ENCODE data around the gene CDH16. TPM values are rescaled to one million over a fixed set of nuclear protein-coding genes. Genes with fewer than 3 reads are reported as not detected.

The CDH16 gene
- total and polyA plus RNA-seq, 3 donors from 2014 or later: 0.31 to 2.7 (median 0.39) TPM

DNA sequence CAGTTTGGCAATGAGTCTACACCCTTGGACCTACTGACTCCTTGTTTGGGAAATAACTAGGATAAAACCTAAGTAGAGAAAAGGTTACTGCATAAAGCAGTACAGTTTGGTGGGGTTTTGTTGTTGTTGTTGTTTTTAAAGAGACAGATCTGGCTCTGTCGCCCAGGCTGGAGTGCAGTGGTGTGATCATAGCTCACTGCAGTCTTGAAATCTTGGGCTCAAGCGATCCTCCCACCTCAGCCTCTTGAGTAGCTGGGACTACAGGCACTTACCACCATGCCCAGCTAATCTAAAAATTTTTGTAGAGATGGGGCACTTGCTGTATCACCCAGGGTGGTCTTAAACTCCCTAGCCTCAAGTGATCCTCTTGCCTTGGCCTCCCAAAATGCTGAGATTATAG, 37.1 kb downstream of the CDH16 start:
- Histone ChIP-seq H3K36me3 (ENCODE audit: low read depth, missing control alignments) (no peaks in the 10 kb centered on the region), H3K4me3 (peak overlapping the region; percentile 80 to 87), H3K27ac (peak overlapping the region in 1 of 2 donors; percentile 84), H3K9me3 (no peaks in the 10 kb centered on the region), H3K27me3 (no peaks in the 10 kb centered on the region), H3K4me1 (peaks cover 11% of the 10 kb centered on the region)
- no peak for DNase-seq
- WGBS, 2 donors: 39 to 44% methylated on average over 2 of the region's 2 CpGs
- TF ChIP-seq CTCF (IDR thresholded peaks at IDR 0.05) (no peak), POLR2A (IDR thresholded peaks at IDR 0.05) (no peak)
- intact Hi-C loops (cut with DNase I; ENCODE audit: low total_unique reads): no loop called here

GRCh38 chr16:66881014-66881417, 37.7 kb downstream of the CDH16 start:
- DNase-seq: peak; percentile 46
- Histone ChIP-seq H3K4me1 (peaks cover 11% of the 10 kb centered on the region), H3K36me3 (ENCODE audit: low read depth, missing control alignments) (no peaks in the 10 kb centered on the region), H3K27ac (peak overlapping the region; percentile 72 to 84), H3K27me3 (no peaks in the 10 kb centered on the region), H3K4me3 (peak overlapping the region; percentile 80 to 87), H3K9me3 (no peaks in the 10 kb centered on the region)
- TF ChIP-seq CTCF (IDR thresholded peaks at IDR 0.05): no peak
- no peak for TF ChIP-seq POLR2A (IDR thresholded peaks at IDR 0.05)
- intact Hi-C loops (cut with DNase I; ENCODE audit: low total_unique reads): no loop called here
- 1 to 2% methylated on average over 20 to 23 of the region's 23 CpGs for WGBS, 2 donors

DNA sequence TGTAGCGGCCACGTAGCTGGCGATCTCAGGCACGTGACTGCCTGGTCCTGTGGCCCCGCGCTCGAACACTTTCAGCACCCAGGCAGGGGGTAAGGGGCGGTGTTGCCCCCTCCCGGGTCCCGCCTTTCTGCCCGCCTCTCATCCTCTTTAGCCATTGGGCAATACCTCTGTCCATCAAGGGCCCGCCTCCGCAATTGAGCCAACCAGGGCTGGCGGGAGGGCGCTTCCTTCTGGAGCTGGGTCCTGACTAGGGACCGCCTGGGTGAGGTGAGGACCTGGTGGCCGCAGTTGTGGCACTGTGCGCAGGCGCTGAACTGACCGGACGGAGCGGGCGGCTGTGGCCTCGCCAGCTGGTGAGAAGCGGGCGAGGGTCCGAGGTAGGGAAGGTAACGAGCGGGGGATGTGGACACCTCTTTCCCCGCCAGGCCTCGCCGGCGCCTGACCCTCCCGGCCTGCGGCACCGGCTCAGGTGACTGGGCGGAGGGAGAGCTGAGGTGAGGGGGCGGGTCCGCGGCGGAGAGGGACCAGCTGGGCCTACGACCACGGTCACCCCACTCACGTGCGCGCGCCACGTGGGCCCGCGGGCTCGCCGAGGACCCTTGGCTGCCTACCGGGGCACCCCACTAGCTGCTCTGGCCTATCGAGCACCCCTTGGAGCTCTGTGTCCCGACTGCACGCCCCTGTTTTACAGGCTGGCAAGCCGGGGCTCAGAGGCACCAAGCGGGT, 38.2 kb downstream of the CDH16 start, which contains the start of gene PDP2:
PDP2 (plus strand) TSS at position 228 of the 726 bp plus-strand sequence. CDS start 3,770 bp downstream, outside the sequence.
- DNase-seq: peak; percentile 99
- Histone ChIP-seq H3K27me3 (no peaks in the 10 kb centered on the region), H3K27ac (peak within 1 kb of the TSS; percentile 72 to 84), H3K4me1 (peaks cover 15% of the 10 kb centered on the region), H3K4me3 (peak within 1 kb of the TSS; percentile 80 to 87), H3K36me3 (ENCODE audit: low read depth, missing control alignments) (no peaks in the 10 kb centered on the region), H3K9me3 (no peaks in the 10 kb centered on the region)
- WGBS, 2 donors: 0 to 1% methylated on average over 15 to 41 of the region's 58 CpGs
- TF ChIP-seq CTCF (IDR thresholded peaks at IDR 0.05): no peak
- no peak for TF ChIP-seq POLR2A (IDR thresholded peaks at IDR 0.05)
- intact Hi-C loops (cut with DNase I; ENCODE audit: low total_unique reads): no loop called here

- Histone ChIP-seq H3K27me3 (no peaks in the 10 kb centered on the region), H3K36me3 (ENCODE audit: low read depth, missing control alignments) (no peaks in the 10 kb centered on the region), H3K27ac (no peak overlapping the region), H3K4me1 (peaks cover 20% of the 10 kb centered on the region), H3K4me3 (no peak overlapping the region), H3K9me3 (no peaks in the 10 kb centered on the region)
- DNase-seq: no peak
- WGBS, 2 donors: 68 to 71% methylated on average over 5 of the region's 5 CpGs
- TF ChIP-seq POLR2A (IDR thresholded peaks at IDR 0.05) (no peak), CTCF (IDR thresholded peaks at IDR 0.05) (no peak)
- intact Hi-C loops (cut with DNase I; ENCODE audit: low total_unique reads): no loop called here
Observed at GRCh38 chr16:66878067-66878466, 40.6 kb downstream of the CDH16 start.

Measured in testis (tissue), 3 donors.